ENCODE measurements around the gene SPDL1.

- TF ChIP-seq POLR2AphosphoS5 (IDR thresholded peaks at IDR 0.05; ENCODE audit: low read depth, low read length), result no peak
- no peak for TF ChIP-seq TAF1 (IDR thresholded peaks at IDR 0.05; ENCODE audit: borderline replicate concordance, insufficient read depth, low read length)
- no peak for TF ChIP-seq SIN3A (IDR thresholded peaks at IDR 0.05; ENCODE audit: borderline replicate concordance, insufficient read depth, low read length)
- TF ChIP-seq REST (IDR thresholded peaks at IDR 0.05; ENCODE audit: insufficient read depth in 1 of 2, low read depth in 2 of 2, low read length in 2 of 2), result no peak
- no peak for TF ChIP-seq FOXP2 (optimal IDR thresholded peaks at IDR 0.05; ENCODE audit: borderline replicate concordance, extremely low read depth, extremely low read length, insufficient read depth)
Observed at GRCh38 chr5:169627551-169627950, 44.0 kb downstream of the SPDL1 start.
